Esophagus muscularis mucosa (tissue), 4 donors: ENCODE measurements around the gene GPR61. TPM values are rescaled to one million over a fixed set of nuclear protein-coding genes. Genes with fewer than 3 reads are reported as not detected.

Source experiments
- DNase-seq: peaks from one replicate; pipeline ENCODE4 v3.0.0-alpha.2; 2017; ENCODE audit errors: extremely low spot score
- H3K27ac ChIP-seq, 4 donors: fragments of 200-600 bp; sonication (generic); replicated peaks in 1 of 4; 1 replicate in 3 of 4; 2 replicates in 1 of 4; pipeline ENCODE4 v1.5.1; 2016 to 2019; ENCODE audit warnings: mild to moderate bottlenecking in 1 of 4
- H3K27me3 ChIP-seq, 4 donors: fragments of 200-600 bp; sonication (generic); one replicate each; pipeline versions ENCODE4 v1.5.1 to v1.6.0; 2016 to 2019
- H3K36me3 ChIP-seq, 4 donors: fragments of 200-600 bp; sonication (generic); one replicate each; pipeline ENCODE4 v1.5.1; 2016 to 2019
- H3K4me1 ChIP-seq, 4 donors: fragments of 200-600 bp; sonication (generic); one replicate each; pipeline ENCODE4 v1.5.1; 2016 to 2019
- H3K4me3 ChIP-seq, 4 donors: fragments of 200-600 bp; sonication (generic); 1 replicate in 2 of 4; 2 replicates in 2 of 4; pipeline ENCODE4 v1.5.1; 2016 to 2019; ENCODE audit warnings: mild to moderate bottlenecking in 4 of 4, moderate library complexity in 1 of 4
- H3K9me3 ChIP-seq, 4 donors: fragments of 200-600 bp; sonication (generic); 1 replicate in 3 of 4; 2 replicates in 1 of 4; pipeline ENCODE4 v1.5.1; 2016 to 2019
- EP300 ChIP-seq: sonication (generic); formaldehyde crosslinking; IDR thresholded peaks from one replicate; pipeline ENCODE4 v1.6.1; 2017; ENCODE audit warnings: antibody characterized with exemption
- POLR2A ChIP-seq: fragments of 450-650 bp; IDR thresholded peaks from one replicate; pipeline ENCODE4 v1.6.1; 2017; ENCODE audit warnings: antibody characterized with exemption, moderate library complexity, mild to moderate bottlenecking, low read depth
- POLR2AphosphoS5 ChIP-seq, 2 donors: sonication (generic); formaldehyde crosslinking; IDR thresholded peaks; one replicate each; pipeline ENCODE4 v1.6.1; 2017; ENCODE audit warnings: antibody characterized with exemption in 2 of 2
- WGBS: methylation state at CpG from one replicate; pipeline ENCODE4 v1.1.5; 2018; 5-methylcytosine and 5-hydroxymethylcytosine counted together
- intact Hi-C: fragments of 100-400 bp; cut with DNase I; formaldehyde crosslinking; loops from one replicate; pipeline ENCODE4 v1.15.1; 2023
- total RNA-seq, 4 donors: library from RNA; depleted of rRNA; stranded (reverse); fragments of >200 nt; gene quantifications; one replicate each; pipeline versions ENCODE4 v1.1.0 to v1.2.1, GENCODE V29; 2016
- TF ChIP-seq, protein P1 (sequence below), 3 experiments: fragments of 200-600 bp in 2 of 3; fragments of 450-650 bp in 1 of 3; sonication (generic) in 2 of 3; IDR thresholded peaks; one replicate each; pipeline ENCODE4 v1.5.1; 2017 to 2019; ENCODE audit warnings: antibody characterized with exemption in 3 of 3, mild to moderate bottlenecking in 2 of 3, moderate library complexity in 1 of 3

The GPR61 gene
- total RNA-seq, 4 donors from 2014 or later = not detected

DNA sequence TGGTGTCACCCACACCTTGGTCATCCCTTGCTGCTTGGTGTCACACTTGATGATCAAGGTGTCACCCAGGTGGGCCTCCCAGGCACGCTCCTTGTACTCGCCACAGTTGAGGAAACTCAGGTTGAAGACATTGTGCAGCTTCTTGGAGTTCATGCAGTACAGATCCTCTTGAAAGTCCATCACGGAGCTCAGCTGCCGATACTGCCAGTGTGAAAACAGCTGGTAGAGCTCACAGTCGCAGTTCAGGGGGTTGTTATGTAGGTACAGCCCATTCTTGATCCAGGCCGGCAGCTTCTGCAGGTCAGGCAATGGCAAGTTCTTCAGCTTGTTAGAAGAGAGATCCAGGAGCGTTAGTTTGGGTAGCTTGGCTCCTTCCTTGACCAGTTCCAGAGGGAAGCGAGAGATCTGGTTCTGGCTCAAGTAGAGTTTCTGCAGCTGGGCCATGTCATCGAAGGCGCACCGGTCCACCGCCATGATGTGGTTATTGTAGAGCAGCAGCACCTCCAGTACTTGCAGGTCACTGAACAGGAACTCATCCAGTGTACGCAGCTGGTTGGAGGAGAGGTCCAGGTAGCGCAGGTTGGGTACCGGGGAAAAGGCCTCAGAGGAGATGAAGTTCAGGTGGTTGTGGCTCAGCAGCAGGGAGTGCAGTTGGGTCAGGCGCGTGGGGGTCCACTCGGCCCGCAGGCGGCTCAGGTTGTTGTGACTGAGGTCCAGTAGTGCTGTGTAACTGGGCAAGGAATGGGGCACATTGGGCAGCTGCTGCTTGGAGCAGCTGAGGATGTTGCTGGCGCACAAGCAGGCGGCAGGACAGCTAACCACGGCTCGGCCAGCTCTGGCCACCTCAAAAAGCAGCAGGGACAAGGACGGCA, 31.4 kb upstream of the GPR61 start:
- H3K36me3 ChIP-seq = peaks cover 0 to 5% (median 0%) of the 10 kb centered on the region in 4 donors
- intact Hi-C loops = no loop called here
- 92% methylated on average over 25 of the region's 25 CpGs for WGBS
- DNase-seq = no peak
- H3K4me1 ChIP-seq = peaks cover 15 to 50% (median 30%) of the 10 kb centered on the region in 4 donors
- H3K4me3 ChIP-seq = peak overlapping the region; percentile 79 to 91 (median 81)
- TF ChIP-seq POLR2A = no peak
- TF ChIP-seq, protein P1, sequence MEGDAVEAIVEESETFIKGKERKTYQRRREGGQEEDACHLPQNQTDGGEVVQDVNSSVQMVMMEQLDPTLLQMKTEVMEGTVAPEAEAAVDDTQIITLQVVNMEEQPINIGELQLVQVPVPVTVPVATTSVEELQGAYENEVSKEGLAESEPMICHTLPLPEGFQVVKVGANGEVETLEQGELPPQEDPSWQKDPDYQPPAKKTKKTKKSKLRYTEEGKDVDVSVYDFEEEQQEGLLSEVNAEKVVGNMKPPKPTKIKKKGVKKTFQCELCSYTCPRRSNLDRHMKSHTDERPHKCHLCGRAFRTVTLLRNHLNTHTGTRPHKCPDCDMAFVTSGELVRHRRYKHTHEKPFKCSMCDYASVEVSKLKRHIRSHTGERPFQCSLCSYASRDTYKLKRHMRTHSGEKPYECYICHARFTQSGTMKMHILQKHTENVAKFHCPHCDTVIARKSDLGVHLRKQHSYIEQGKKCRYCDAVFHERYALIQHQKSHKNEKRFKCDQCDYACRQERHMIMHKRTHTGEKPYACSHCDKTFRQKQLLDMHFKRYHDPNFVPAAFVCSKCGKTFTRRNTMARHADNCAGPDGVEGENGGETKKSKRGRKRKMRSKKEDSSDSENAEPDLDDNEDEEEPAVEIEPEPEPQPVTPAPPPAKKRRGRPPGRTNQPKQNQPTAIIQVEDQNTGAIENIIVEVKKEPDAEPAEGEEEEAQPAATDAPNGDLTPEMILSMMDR (IDR thresholded peaks at IDR 0.05) = no peak
- TF ChIP-seq EP300 = no peak
- H3K27me3 ChIP-seq = no peaks in the 10 kb centered on the region
- H3K9me3 ChIP-seq = no peaks in the 10 kb centered on the region
- H3K27ac ChIP-seq = peak overlapping the region in 2 of 4 donors; percentile 75 to 76

DNA sequence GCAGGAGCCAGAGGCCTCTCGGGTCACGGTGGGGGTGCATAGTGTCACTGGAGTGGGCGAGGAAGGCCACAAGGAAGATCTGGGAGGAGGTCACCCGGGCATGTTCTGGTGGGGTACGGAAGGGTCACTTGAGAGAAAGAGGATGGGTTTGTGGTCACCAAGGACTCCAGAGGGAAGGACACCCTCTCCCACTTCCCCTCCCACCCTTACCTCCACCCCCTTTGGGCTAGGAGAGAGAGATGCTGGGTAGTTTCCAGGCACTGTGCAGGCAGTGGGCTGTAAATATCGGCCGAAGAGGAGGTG, 30.8 kb upstream of the GPR61 start:
- TF ChIP-seq POLR2A (no peak), EP300 (no peak), POLR2AphosphoS5 (IDR thresholded peaks at IDR 0.05) (no peak)
- TF ChIP-seq, protein P1 (IDR thresholded peaks at IDR 0.05) = no peak
- H3K36me3 ChIP-seq = peaks cover 0 to 5% (median 0%) of the 10 kb centered on the region in 4 donors
- no peaks in the 10 kb centered on the region for H3K27me3 ChIP-seq
- intact Hi-C loops = no loop called here
- 63% methylated on average over 7 of the region's 7 CpGs for WGBS
- H3K4me1 ChIP-seq = peaks cover 15 to 47% (median 30%) of the 10 kb centered on the region in 4 donors
- H3K4me3 ChIP-seq = peak overlapping the region; percentile 79 to 91 (median 81)
- no peak for DNase-seq
- H3K9me3 ChIP-seq = no peaks in the 10 kb centered on the region
- H3K27ac ChIP-seq = peak overlapping the region; percentile 69 to 76 (median 74)

DNA sequence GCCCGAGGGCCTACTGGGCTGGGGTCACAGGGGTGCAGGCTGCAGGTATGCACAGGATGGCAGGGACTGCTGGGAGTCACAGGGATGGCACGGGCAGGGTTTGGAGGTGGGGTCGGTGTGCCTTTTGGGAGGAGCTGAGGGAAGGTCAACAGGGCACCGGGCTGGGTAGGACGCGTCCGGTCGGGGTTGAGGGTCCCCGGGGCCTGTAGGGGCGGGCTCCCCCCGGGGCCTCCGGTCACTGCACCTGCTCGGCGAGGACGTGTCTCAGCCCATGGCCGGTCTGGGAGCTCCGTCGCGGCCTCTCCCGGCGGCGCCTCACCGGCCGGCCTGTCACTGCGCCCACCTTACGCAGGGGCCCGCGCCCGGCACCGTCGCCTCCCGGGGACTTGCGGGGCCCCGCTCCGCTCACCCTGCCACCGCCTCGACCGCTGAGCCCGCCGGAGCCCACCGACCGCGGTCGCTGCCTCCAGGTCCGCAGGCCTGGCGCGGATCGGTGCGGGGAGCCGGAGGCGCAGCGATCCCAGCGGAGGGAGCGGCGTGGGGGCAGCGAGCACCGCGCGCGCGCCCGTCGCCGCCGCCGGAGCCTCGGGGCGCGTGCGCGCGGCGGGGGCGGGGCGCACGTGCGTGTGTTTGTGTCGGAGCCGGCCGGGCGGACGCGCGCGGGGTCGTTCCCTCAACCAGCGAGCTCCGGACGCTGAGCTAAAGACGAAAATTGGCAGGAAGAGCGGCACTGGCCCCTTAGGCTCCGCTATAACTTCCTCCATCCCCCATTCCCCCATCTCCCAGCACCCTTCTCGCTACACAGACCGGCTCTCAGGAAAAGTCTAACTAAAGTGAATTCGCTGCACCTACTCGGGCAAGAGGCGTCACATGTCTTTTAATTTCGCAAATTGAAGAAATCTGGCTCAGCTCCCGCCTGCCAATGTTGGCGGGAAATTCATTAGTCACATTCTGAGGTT, 30.2 kb upstream of the GPR61 start, which contains the start of gene AMIGO1:
Gene AMIGO1 (minus strand): TSS at position 552 of the 959 bp plus-strand sequence. CDS start 815 bp downstream, outside the sequence.
- TF ChIP-seq, protein P1 (IDR thresholded peaks at IDR 0.05) = no peak
- TF ChIP-seq POLR2AphosphoS5 (IDR thresholded peaks at IDR 0.05) (no peak), EP300 (no peak), POLR2A (no peak)
- Histone ChIP-seq H3K4me1 (peaks cover 15 to 42% (median 26%) of the 10 kb centered on the region in 4 donors), H3K9me3 (no peaks in the 10 kb centered on the region), H3K4me3 (peak within 1 kb of the TSS; percentile 79 to 91 (median 81)), H3K27ac (peak within 1 kb of the TSS; percentile 69 to 76 (median 74)), H3K36me3 (peaks cover 0 to 5% (median 0%) of the 10 kb centered on the region in 4 donors), H3K27me3 (no peaks in the 10 kb centered on the region)
- DNase-seq = no peak
- intact Hi-C loops = no loop called here
- WGBS = 4% methylated on average over 12 of the region's 100 CpGs

DNA sequence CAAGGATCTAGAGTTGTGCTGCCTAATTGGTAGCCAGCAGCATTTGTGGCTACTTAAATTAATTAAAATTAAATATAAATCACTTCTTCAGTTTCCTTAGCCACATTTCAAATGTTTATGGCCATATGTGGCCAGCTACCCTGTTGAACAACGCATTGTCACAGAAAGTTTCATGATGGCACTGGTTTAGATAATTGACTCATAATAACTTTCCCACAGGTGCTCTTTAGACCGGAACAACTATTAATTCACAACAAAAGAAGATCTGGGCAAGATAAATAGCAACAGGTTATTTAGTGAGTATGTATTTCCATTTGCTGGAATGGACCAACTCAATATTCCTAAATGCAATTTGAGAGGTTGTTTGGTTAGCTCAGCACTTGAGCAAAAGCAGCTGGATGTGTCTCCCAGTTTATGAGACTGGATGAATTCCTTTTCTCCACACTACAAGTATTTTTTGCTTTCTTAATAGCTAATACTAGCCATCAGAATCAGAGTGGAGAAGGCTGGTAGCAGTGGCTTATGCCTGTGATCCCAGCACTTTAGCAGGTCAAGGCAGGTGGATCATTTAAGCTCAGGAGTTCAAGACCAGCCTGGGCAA, 26.5 kb upstream of the GPR61 start:
- Histone ChIP-seq H3K27ac (no peak overlapping the region), H3K9me3 (no peaks in the 10 kb centered on the region), H3K4me1 (peaks cover 15 to 21% (median 20%) of the 10 kb centered on the region in 4 donors), H3K4me3 (no peak overlapping the region), H3K36me3 (no peaks in the 10 kb centered on the region), H3K27me3 (no peaks in the 10 kb centered on the region)
- 64% methylated on average over 2 of the region's 2 CpGs for WGBS
- intact Hi-C loops = no loop called here
- DNase-seq = no peak
- TF ChIP-seq, protein P1 (IDR thresholded peaks at IDR 0.05) = no peak
- TF ChIP-seq POLR2A = no peak
- no peak for TF ChIP-seq EP300
- TF ChIP-seq POLR2AphosphoS5 (IDR thresholded peaks at IDR 0.05) = no peak
